GM23248 (cell line): ENCODE measurements around the gene VPS51.

Source experiments
- EZH2 ChIP-seq: fragments of 200-600 bp; sonication (generic); IDR thresholded peaks from 2 replicates; pipeline ENCODE4 v1.6.1; 2018; ENCODE audit warnings: antibody characterized with exemption, mild to moderate bottlenecking; ENCODE audit not compliant: insufficient read depth, poor library complexity, severe bottlenecking
- EZH2phosphoT487 ChIP-seq: fragments of 200-600 bp; sonication (generic); IDR thresholded peaks from 2 replicates; pipeline ENCODE4 v1.6.1; 2018; ENCODE audit warnings: antibody characterized with exemption, moderate library complexity, mild to moderate bottlenecking, low read depth; ENCODE audit not compliant: insufficient read depth

- TF ChIP-seq EZH2phosphoT487 (no peak), EZH2 (no peak)
Measured at GRCh38 chr11:65059959-65060824, 35.8 kb upstream of the VPS51 start.
